Left kidney (tissue), 8 donors: Measurements from ENCODE around the gene ENKD1. TPM values are rescaled to one million over a fixed set of nuclear protein-coding genes. Genes with fewer than 3 reads are reported as not detected.
"Not testable (repeated sequence)": the region's sequence is repeated elsewhere in the genome, so short reads cannot be mapped to it uniquely, and the experiment has no call there.

Source experiments
- DNase-seq: peaks from one replicate; pipeline ENCODE4 v3.0.0-alpha.2; 2013
- long read RNA-seq, 8 donors: transcript quantifications; one replicate each; lab custom pipeline, GENCODE V29; 2026
- polyA plus RNA-seq: library from polyadenylated mRNA; unstranded; fragments of 120-200 nt; gene quantifications from one replicate; pipeline ENCODE4 v1.2.1, GENCODE V29; 2013; ENCODE audit not compliant: insufficient read length

Gene ENKD1, protein sequence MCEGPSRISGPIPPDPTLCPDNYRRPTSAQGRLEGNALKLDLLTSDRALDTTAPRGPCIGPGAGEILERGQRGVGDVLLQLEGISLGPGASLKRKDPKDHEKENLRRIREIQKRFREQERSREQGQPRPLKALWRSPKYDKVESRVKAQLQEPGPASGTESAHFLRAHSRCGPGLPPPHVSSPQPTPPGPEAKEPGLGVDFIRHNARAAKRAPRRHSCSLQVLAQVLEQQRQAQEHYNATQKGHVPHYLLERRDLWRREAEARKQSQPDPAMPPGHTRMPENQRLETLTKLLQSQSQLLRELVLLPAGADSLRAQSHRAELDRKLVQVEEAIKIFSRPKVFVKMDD
- polyA plus RNA-seq: 25.8 TPM
- long read RNA-seq, donor 1, transcript ENKD1-201 (7 exons, 1,579 nt): major isoform, 7 of 12 reads
- long read RNA-seq, donor 1, partial matches to known transcripts: 0 of 12 reads
- long read RNA-seq, donor 1, other reads (novel, unspliced or antisense): 0 of 12 reads
- long read RNA-seq, donor 2, partial matches to known transcripts: 0 of 6 reads
- long read RNA-seq, donor 2, other reads (novel, unspliced or antisense): 0 of 6 reads
- long read RNA-seq, donor 3, partial matches to known transcripts: 0 of 6 reads
- long read RNA-seq, donor 3, other reads (novel, unspliced or antisense): 0 of 6 reads
- long read RNA-seq, donor 4, partial matches to known transcripts: 0 of 1 reads
- long read RNA-seq, donor 4, other reads (novel, unspliced or antisense): 0 of 1 reads
- long read RNA-seq, donor 5, transcript ENKD1-201 (7 exons, 1,579 nt): major isoform, 10 of 13 reads
- long read RNA-seq, donor 5, partial matches to known transcripts: 0 of 13 reads
- long read RNA-seq, donor 5, other reads (novel, unspliced or antisense): 0 of 13 reads
- long read RNA-seq, donor 6, partial matches to known transcripts: 0 of 5 reads
- long read RNA-seq, donor 6, other reads (novel, unspliced or antisense): 0 of 5 reads
- long read RNA-seq, donor 7, transcript ENKD1-201 (7 exons, 1,579 nt): minor isoform, 5 of 15 reads
- long read RNA-seq, donor 7, transcript ENKD1-207 (4 exons, 1,253 nt): major isoform, 6 of 15 reads
- long read RNA-seq, donor 7, partial matches to known transcripts: 0 of 15 reads
- long read RNA-seq, donor 7, other reads (novel, unspliced or antisense): 0 of 15 reads
- long read RNA-seq, donor 8, partial matches to known transcripts: 0 of 7 reads
- long read RNA-seq, donor 8, other reads (novel, unspliced or antisense): 0 of 7 reads

- peak; percentile 80 for DNase-seq
Measured at GRCh38 chr16:67666559-67667452, at the start of gene ENKD1, which contains the start of gene C16orf86. Gene ENKD1 (minus strand): TSS chr16:67666750. CDS start chr16:67666442, 308 bp downstream. Gene C16orf86 (plus strand): TSS chr16:67666814. CDS start chr16:67666971, 157 bp downstream.

GRCh38 chr16:67716097-67716496 is 49.5 kb upstream of the ENKD1 start:
- DNase-seq: no peak

- no peak for DNase-seq
Measured at GRCh38 chr16:67714522-67714921, 48.0 kb upstream of the ENKD1 start.

DNA sequence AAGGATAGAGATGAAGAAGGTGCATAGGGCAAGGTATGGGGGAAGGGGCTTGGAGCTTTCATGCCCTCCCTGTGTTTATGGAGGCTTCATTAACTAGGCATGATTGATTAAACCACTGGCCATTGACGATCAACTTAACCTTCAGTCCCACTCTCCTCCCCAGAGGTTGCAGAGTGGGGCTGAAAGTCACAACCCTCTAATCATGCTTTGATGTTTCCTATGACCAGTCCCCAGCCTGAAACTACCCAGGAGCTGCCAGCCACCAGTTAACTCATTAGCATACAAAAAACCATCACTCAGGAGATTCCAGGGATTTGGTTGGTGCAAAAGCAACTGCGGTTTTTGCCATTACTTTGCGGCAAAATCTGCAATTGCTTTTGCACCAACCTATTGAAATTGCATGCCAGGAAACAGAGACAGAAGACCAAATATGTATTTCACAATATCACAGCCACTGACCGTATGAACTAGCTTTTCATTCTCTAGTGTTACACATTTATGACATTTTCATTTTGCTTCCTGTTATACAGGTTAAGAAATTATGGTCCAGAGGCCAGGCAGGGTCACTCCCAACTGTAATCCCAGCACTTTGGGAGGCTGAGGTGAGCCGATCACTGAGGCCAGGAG is 47.2 kb upstream of the ENKD1 start:
- no peak for DNase-seq

DNA sequence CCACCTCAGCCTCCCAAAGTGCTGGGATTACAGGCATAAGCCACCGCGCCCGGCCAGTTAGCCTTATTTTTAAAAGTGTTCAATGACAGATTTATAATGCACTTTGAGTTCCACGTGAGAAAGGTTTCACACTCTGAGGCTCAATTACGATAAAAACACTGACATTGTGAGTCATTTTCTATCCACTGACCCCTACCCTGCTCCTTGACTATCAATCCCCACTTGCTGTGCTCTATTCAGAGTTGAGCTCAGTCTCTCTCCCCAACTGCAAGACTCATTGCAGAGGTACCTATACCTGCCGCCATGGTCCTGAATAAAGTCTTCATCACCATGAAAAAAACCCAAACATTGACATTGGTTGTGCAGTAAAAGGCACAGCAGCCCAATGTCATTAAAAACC is 44.1 kb upstream of the ENKD1 start:
- DNase-seq: no peak

GRCh38 chr16:67709050-67709449 is 42.5 kb upstream of the ENKD1 start:
- DNase-seq: no peak

- no peak for DNase-seq
Measured at GRCh38 chr16:67708368-67708771, 41.8 kb upstream of the ENKD1 start.

GRCh38 chr16:67707790-67708189 is 41.2 kb upstream of the ENKD1 start:
- DNase-seq: no peak

- DNase-seq: no peak
Measured at GRCh38 chr16:67707210-67707609, 40.7 kb upstream of the ENKD1 start.

- no peak for DNase-seq
Measured at GRCh38 chr16:67704110-67704509, 37.6 kb upstream of the ENKD1 start.

- no peak for DNase-seq
Measured at GRCh38 chr16:67703626-67704025, 37.1 kb upstream of the ENKD1 start.

GRCh38 chr16:67702130-67702529 is 35.6 kb upstream of the ENKD1 start:
- DNase-seq: no peak

DNA sequence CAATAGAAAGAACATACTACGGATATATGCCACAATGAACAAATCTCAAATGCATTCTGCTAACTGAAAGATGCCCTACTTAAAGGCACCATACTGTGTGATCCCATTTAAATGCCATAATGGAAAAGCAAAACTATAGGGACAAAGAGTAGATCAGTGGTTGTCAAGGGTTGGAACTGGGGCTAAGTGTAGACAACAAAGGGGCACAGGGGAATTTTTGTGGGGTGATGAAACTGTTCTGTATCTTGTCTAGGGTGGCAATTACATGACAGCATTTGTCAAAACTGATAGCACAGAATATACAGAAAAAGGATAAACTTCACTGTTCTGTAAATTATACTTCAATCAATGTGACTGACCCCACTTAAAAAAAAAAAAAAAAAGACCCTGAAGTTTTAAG is 34.9 kb upstream of the ENKD1 start:
- no peak for DNase-seq

DNA sequence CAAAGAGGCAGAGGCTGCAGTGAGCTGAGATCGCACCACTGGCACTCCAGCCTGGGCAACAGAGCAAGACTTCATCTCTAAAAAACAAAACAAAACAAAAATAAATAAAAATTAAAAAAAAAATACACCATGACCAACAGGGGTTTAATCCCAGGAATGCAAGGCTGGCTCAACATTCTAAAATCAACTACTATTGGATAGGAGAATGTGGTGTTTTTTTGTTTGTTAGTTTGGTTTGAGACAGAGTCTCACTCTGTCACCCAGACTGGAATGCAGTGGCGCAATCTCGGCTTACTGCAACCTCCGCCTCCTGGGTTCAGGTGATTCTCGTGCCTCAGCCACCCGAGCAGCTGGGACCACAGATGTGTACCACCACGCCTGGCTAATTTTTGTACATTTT is 32.7 kb upstream of the ENKD1 start:
- no peak for DNase-seq

DNA sequence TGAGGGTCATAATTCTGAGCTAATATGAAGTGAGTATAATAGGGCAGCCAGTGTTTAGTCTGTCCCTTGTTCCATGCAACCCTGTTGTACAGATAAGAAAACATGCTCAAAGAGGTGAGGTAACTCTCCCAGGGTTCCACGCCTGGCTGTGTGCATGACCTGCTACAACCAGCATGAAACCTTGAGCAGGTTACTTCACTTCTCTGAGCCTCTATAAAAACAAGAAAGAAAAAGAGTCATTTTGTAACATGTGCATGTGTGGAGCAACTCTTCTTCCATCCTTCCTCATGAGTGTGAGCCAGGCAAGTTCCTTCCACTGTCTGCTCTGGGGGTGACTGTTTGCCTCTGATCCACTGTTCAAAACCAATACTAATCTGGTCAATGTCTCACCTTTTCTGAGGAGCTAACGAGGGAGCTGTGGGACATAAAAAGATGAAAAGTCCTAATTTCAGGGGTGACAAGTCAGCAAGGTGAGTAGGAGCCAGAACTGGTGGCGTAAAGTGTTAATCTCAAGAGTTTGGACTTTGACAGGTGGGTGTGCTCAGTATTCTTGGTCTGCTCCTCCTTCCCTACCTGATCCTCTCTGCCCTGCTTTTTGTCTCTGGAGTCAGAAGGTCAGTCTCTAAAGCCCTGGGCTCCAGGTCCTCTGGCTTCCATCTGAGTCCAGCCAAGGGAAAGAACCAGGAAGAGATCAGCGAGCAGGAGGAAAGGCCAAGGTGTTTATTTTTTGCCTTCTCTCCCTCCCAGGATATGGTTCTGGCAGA is 31.1 kb upstream of the ENKD1 start:
- no peak for DNase-seq

DNA sequence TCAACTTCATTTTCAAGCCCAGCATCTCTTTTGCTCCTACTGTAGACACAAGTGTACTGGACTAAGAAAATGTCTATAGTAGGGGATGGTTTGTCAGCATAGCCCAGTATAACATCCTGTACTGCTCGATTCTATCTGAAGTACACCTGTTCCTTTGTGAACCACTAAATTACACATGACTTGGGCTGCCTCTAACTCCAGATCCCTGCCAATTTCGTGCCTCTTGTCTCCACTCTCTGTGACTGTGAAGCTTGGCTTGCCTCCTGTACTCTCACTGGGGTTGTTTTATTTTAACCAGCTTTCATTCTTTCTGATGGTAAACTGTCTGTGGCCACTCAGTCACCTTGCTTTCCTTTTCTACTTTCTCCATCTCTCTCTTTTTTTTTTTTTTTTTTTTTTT is 28.1 kb upstream of the ENKD1 start:
- no peak for DNase-seq

- DNase-seq: not testable (repeated sequence)
Measured at GRCh38 chr16:67693517-67694285, 27.2 kb upstream of the ENKD1 start.

DNA sequence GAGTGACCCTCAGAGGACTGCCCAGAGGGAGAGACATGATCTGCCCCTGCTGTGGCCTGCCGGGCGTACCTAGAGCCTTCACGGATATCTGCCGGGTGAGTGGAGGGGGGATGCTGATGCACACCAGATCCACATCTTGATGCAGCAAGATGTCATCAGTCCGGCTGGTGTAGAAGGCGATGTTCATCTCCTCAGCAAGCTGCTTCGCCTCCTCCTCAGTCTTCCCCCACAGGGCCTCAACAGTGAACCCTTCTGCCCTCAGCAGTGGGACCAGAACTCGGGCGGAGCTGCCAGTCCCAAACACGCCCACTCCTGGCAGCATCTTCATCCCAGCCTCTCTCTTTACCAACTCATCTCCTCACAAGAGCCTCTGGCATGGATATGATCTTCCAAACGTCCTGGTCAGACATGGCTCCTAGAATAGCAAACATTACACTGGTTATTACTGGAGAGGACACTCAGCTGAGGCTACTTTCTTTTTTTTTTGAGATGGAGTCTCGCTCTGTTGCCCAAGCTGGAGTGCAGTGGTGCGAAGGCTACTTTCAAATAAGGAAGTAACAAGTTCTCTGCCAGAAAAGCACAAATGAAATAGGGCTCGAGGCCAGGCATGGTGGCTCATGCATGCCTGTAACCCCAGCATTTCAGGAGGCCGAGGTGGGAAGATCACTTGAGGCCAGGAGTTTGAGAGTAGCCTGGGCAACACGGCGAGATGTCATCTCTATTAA is 19.0 kb upstream of the ENKD1 start:
- DNase-seq: no peak
